ENCODE measurements around the gene KCNAB1. TPM values are rescaled to one million over a fixed set of nuclear protein-coding genes. Genes with fewer than 3 reads are reported as not detected.

Gene KCNAB1
- total and polyA plus RNA-seq, 10 of the 15 experiments (the other 5 are each of a cell fraction or from before 2014, with no cell fraction given), result 0.11 to 0.69 (median 0.43) TPM; not detected in 6

GRCh38 chr3:156535798-156536197, 415.4 kb downstream of the KCNAB1 start:
- no peak for ATAC-seq
- H3K4me2 ChIP-seq (ENCODE audit: control insufficient read depth, insufficient read depth), result no peak overlapping the region
- ChIA-PET POLR2A (interaction anchor here (0.5 to 0.6 kb wide), 3 partner anchors 15 to 1883 kb away, joined by 4 to 7 read pairs (median 7); no protein-coding TSS in a partner anchor), SMC1A (ENCODE audit: uncharacterized antibody, unreplicated experiment) (interaction anchor here (1.0 to 1.2 kb wide), 6 partner anchors 10 to 143 kb away, joined by 3 to 7 read pairs (median 4); no protein-coding TSS in a partner anchor), RAD21 (ENCODE audit: unreplicated experiment) (interaction anchor here (1.2 to 1.3 kb wide), 3 partner anchors 18 to 142 kb away, joined by 3 to 4 read pairs (median 3); no protein-coding TSS in a partner anchor), CTCF (interaction anchor here (0.7 to 2.7 kb wide), 7 partner anchors 8 to 187 kb away, joined by 3 to 12 read pairs (median 5); no protein-coding TSS in a partner anchor)
- H3K27me3 ChIP-seq (replicated peaks in 1 of 2; ENCODE audit: control insufficient read depth in 2 of 2, insufficient read depth in 2 of 2, low read length in 1 of 2), result no peaks in the 10 kb centered on the region
- WGBS (ENCODE audit: insufficient coverage, insufficient replicate concordance, low lambda C conversion rate, missing lambda C conversion rate), result 62% methylated on average over 2 of the region's 2 CpGs
- no peaks in the 10 kb centered on the region for H3K79me2 ChIP-seq (ENCODE audit: control insufficient read depth, insufficient read depth, low read length)
- peaks cover 0 to 8% of the 10 kb centered on the region in 2 experiments; a peak in 2 of 4 replicates for H3K36me3 ChIP-seq (ENCODE audit: control insufficient read depth in 2 of 2, insufficient read depth in 2 of 2, low read length in 1 of 2)
- no peaks in the 10 kb centered on the region for H3K9me3 ChIP-seq (replicated peaks; ENCODE audit: control insufficient read depth, insufficient read depth, low read length)
- H3K4me1 ChIP-seq (ENCODE audit: control insufficient read depth, insufficient read depth, low read length), result no peaks in the 10 kb centered on the region
- FAIRE-seq, result no peak
- H3K9ac ChIP-seq (ENCODE audit: control insufficient read depth, insufficient read depth, low read length), result no peak overlapping the region
- no peak overlapping the region for H3K27ac ChIP-seq (ENCODE audit: control insufficient read depth, insufficient read depth)
- H4K20me1 ChIP-seq (ENCODE audit: control insufficient read depth, insufficient read depth), result peaks cover 3% of the 10 kb centered on the region; the same call in 1 of the 2 replicates
- in situ Hi-C loops (cut with MboI) (no loop called here), intact Hi-C loops (cut with micrococcal nuclease; ENCODE audit: unreplicated experiment) (no loop called here)
- DNase-seq (ENCODE audit: low read depth, low spot score), result no peak
- no TSS peak for BruUV-seq (replicated peaks)
- no peak overlapping the region for H2AFZ ChIP-seq (ENCODE audit: control insufficient read depth, low read depth, low read length)
- H3K4me3 ChIP-seq, result no peak overlapping the region
- peak; percentile 34; the same call in 1 of the 2 replicates for TF ChIP-seq POLR2A (IDR thresholded peaks at IDR 0.05; ENCODE audit: low read depth, low read length)
- no peak for TF ChIP-seq CREB1 (IDR thresholded peaks at IDR 0.05; ENCODE audit: low read depth)

GRCh38 chr3:156536524-156537316, 416.3 kb downstream of the KCNAB1 start:
- CTCF ChIA-PET, result interaction anchor here (0.7 to 1.7 kb wide), 5 partner anchors 87 to 544 kb away, joined by 3 to 6 read pairs (median 3); no protein-coding TSS in a partner anchor
- no peak for ATAC-seq
- Histone ChIP-seq H3K4me3 (no peak overlapping the region), H3K9me3 (replicated peaks; ENCODE audit: control insufficient read depth, insufficient read depth, low read length) (no peaks in the 10 kb centered on the region), H3K27me3 (replicated peaks in 1 of 2; ENCODE audit: control insufficient read depth in 2 of 2, insufficient read depth in 2 of 2, low read length in 1 of 2) (no peaks in the 10 kb centered on the region), H2AFZ (ENCODE audit: control insufficient read depth, low read depth, low read length) (no peak overlapping the region), H4K20me1 (ENCODE audit: control insufficient read depth, insufficient read depth) (peaks cover 3% of the 10 kb centered on the region; the same call in 1 of the 2 replicates), H3K9ac (ENCODE audit: control insufficient read depth, insufficient read depth, low read length) (no peak overlapping the region), H3K4me2 (ENCODE audit: control insufficient read depth, insufficient read depth) (no peak overlapping the region), H3K79me2 (ENCODE audit: control insufficient read depth, insufficient read depth, low read length) (no peaks in the 10 kb centered on the region; the same call in 1 of the 2 replicates), H3K36me3 (ENCODE audit: control insufficient read depth in 2 of 2, insufficient read depth in 2 of 2, low read length in 1 of 2) (peaks cover 0 to 15% of the 10 kb centered on the region in 2 experiments; a peak in 3 of 4 replicates), H3K27ac (ENCODE audit: control insufficient read depth, insufficient read depth) (no peak overlapping the region), H3K4me1 (ENCODE audit: control insufficient read depth, insufficient read depth, low read length) (no peaks in the 10 kb centered on the region)
- BruUV-seq (replicated peaks), result no TSS peak
- in situ Hi-C loops (cut with MboI), result no loop called here
- POLR2A ChIA-PET, result interaction anchor here (0.6 kb wide), 2 partner anchors 16 to 1882 kb away, joined by 7 read pairs; no protein-coding TSS in a partner anchor
- DNase-seq (ENCODE audit: low read depth, low spot score), result no peak
- 83% methylated on average over 6 of the region's 6 CpGs for WGBS (ENCODE audit: insufficient coverage, insufficient replicate concordance, low lambda C conversion rate, missing lambda C conversion rate)
- SMC1A ChIA-PET (ENCODE audit: uncharacterized antibody, unreplicated experiment), result interaction anchor here (0.6 to 1.0 kb wide), 4 partner anchors 9 to 146 kb away, joined by 3 read pairs; no protein-coding TSS in a partner anchor
- RAD21 ChIA-PET (ENCODE audit: unreplicated experiment), result interaction anchor here (1.2 kb wide), 1 partner anchor 137 kb away, joined by 4 read pairs; no protein-coding TSS in a partner anchor
- no peak for FAIRE-seq
- intact Hi-C loops (cut with micrococcal nuclease; ENCODE audit: unreplicated experiment), result no loop called here
- no peak for TF ChIP-seq YBX1 (IDR thresholded peaks at IDR 0.05)
- no peak for TF ChIP-seq NR2F1 (conservative IDR thresholded peaks at IDR 0.05)
- no peak for TF ChIP-seq CBX5 (IDR thresholded peaks at IDR 0.05; ENCODE audit: low read depth)
- TF ChIP-seq SIX5 (IDR thresholded peaks at IDR 0.05; ENCODE audit: low read depth, low read length, severe bottlenecking), result no peak
- no peak for TF ChIP-seq SUZ12 (IDR thresholded peaks at IDR 0.05; ENCODE audit: unreplicated experiment)
- no peak for TF ChIP-seq NR2C2 (IDR thresholded peaks at IDR 0.05; ENCODE audit: borderline replicate concordance, control insufficient read depth, insufficient read length, low read depth)
- no peak for TF ChIP-seq MLLT1 (IDR thresholded peaks at IDR 0.05)
- TF ChIP-seq SREBF2 (IDR thresholded peaks at IDR 0.05; ENCODE audit: low read length), result no peak
- TF ChIP-seq POLR2A (IDR thresholded peaks at IDR 0.05; ENCODE audit: low read depth, low read length), result no peak
- TF ChIP-seq E2F8 (IDR thresholded peaks at IDR 0.05; ENCODE audit: low read depth, partially characterized antibody), result no peak
